PFSK-1 (cell line): Measurements from ENCODE around the gene ADIPOQ.

ENCODE experiments used
- FOXP2 ChIP-seq: optimal IDR thresholded peaks from 2 replicates; pipeline ENCODE3; 2011; ENCODE audit warnings: borderline replicate concordance, control low read depth, inconsistent platforms; ENCODE audit not compliant: insufficient read depth; ENCODE audit errors: extremely low read length, extremely low read depth
- POLR2AphosphoS5 ChIP-seq: IDR thresholded peaks from 2 replicates; pipeline ENCODE4 v1.6.1; 2012; ENCODE audit warnings: low read depth, mild to moderate bottlenecking, control low read depth, low read length, moderate library complexity
- REST ChIP-seq, 2 experiments: IDR thresholded peaks; 2 replicates each; pipeline versions ENCODE4 v1.6.1 to v1.8.0; 2011 to 2012; ENCODE audit warnings: low read depth in 2 of 2, low read length in 2 of 2, control low read depth in 1 of 2, inconsistent platforms in 1 of 2, mild to moderate bottlenecking in 1 of 2, moderate library complexity in 1 of 2; ENCODE audit not compliant: insufficient read depth in 1 of 2
- SIN3A ChIP-seq: IDR thresholded peaks from 2 replicates; pipeline ENCODE4 v1.6.1; 2012; ENCODE audit warnings: mild to moderate bottlenecking, low read length, moderate library complexity, borderline replicate concordance; ENCODE audit not compliant: insufficient read depth
- TAF1 ChIP-seq: IDR thresholded peaks from 2 replicates; pipeline ENCODE4 v1.6.1; 2012; ENCODE audit warnings: low read length, control low read depth, borderline replicate concordance; ENCODE audit not compliant: insufficient read depth

DNA sequence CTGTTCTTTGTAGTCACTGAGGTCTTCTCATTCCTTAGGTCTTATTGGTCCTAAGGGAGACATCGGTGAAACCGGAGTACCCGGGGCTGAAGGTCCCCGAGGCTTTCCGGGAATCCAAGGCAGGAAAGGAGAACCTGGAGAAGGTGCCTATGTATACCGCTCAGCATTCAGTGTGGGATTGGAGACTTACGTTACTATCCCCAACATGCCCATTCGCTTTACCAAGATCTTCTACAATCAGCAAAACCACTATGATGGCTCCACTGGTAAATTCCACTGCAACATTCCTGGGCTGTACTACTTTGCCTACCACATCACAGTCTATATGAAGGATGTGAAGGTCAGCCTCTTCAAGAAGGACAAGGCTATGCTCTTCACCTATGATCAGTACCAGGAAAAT, 11.6 kb downstream of the ADIPOQ start:
- no peak for TF ChIP-seq TAF1
- no peak for TF ChIP-seq POLR2AphosphoS5
- no peak for TF ChIP-seq REST (IDR thresholded peaks at IDR 0.05; ENCODE audit: insufficient read depth in 1 of 2, low read depth in 2 of 2, low read length in 2 of 2)
- no peak for TF ChIP-seq SIN3A
- no peak for TF ChIP-seq FOXP2
